ENCODE data around the gene B3GNT2. TPM values are rescaled to one million over a fixed set of nuclear protein-coding genes. Genes with fewer than 3 reads are reported as not detected.

The B3GNT2 gene
- total and polyA plus RNA-seq, 2 of the 4 experiments (the other 2 are of a cell fraction): 5.0 to 11.1 TPM

- 80% methylated on average over 1 of the region's 5 CpGs; no CpG with 5 or more reads in 1 of the 2 experiments for WGBS, 2 experiments (ENCODE audit: extremely low coverage in 2 of 2, insufficient read length in 1 of 2)
- POLR2A ChIA-PET (ENCODE audit: unreplicated experiment): no interaction called here
- no peak overlapping the region for H2AK9ac ChIP-seq (replicated peaks; ENCODE audit: low read depth, low read length, poor library complexity)
- H3K4ac ChIP-seq (ENCODE audit: low read depth, low read length): no peak overlapping the region
- H3K9me3 ChIP-seq (ENCODE audit: control insufficient read depth, insufficient read depth, low read length): peaks cover 3% of the 10 kb centered on the region; the same call in 1 of the 2 replicates
- CTCF ChIA-PET: no interaction called here
- H2BK20ac ChIP-seq (ENCODE audit: low read depth, low read length): no peak overlapping the region
- H4K20me1 ChIP-seq (ENCODE audit: insufficient read depth, low read length): peaks cover 20% of the 10 kb centered on the region
- H3K56ac ChIP-seq (ENCODE audit: extremely low read depth, insufficient read depth, low read length): no peak overlapping the region
- dilution Hi-C loops (cut with HindIII; ENCODE audit: low sequenced_read_pairs, unreplicated experiment) (no loop called here), intact Hi-C loops (cut with micrococcal nuclease) (no loop called here), in situ Hi-C loops (cut with MboI; ENCODE audit: low sequenced_read_pairs) (no loop called here)
- no peak overlapping the region for H2BK15ac ChIP-seq (ENCODE audit: low read depth, low read length)
- no peak overlapping the region for H3K23ac ChIP-seq (ENCODE audit: low read depth, low read length)
- TF ChIP-seq RCOR1 (IDR thresholded peaks at IDR 0.05; ENCODE audit: insufficient replicate concordance, low read length) (no peak), SMC3 (IDR thresholded peaks at IDR 0.05; ENCODE audit: low read depth, low read length) (no peak), CHD1 (IDR thresholded peaks at IDR 0.05; ENCODE audit: low read depth, low read length) (no peak), MXI1 (IDR thresholded peaks at IDR 0.05; ENCODE audit: borderline replicate concordance, low read depth, low read length) (no peak), FOS (IDR thresholded peaks at IDR 0.05; ENCODE audit: low read depth, low read length) (no peak), POLR2A (IDR thresholded peaks at IDR 0.05; ENCODE audit: low read depth, low read length) (no peak), CEBPB (IDR thresholded peaks at IDR 0.05; ENCODE audit: low read depth, low read length) (no peak)
- TF ChIP-seq, protein P1, sequence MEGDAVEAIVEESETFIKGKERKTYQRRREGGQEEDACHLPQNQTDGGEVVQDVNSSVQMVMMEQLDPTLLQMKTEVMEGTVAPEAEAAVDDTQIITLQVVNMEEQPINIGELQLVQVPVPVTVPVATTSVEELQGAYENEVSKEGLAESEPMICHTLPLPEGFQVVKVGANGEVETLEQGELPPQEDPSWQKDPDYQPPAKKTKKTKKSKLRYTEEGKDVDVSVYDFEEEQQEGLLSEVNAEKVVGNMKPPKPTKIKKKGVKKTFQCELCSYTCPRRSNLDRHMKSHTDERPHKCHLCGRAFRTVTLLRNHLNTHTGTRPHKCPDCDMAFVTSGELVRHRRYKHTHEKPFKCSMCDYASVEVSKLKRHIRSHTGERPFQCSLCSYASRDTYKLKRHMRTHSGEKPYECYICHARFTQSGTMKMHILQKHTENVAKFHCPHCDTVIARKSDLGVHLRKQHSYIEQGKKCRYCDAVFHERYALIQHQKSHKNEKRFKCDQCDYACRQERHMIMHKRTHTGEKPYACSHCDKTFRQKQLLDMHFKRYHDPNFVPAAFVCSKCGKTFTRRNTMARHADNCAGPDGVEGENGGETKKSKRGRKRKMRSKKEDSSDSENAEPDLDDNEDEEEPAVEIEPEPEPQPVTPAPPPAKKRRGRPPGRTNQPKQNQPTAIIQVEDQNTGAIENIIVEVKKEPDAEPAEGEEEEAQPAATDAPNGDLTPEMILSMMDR (conservative IDR thresholded peaks at IDR 0.05; ENCODE audit: low read depth, low read length): no peak
- H2AFZ ChIP-seq (replicated peaks; ENCODE audit: low read length, poor library complexity): no peak overlapping the region
- no peak overlapping the region for H3K4me3 ChIP-seq (ENCODE audit: insufficient read depth, low read depth, low read length)
- H3K9ac ChIP-seq (ENCODE audit: low read depth, low read length): no peak overlapping the region
- H2BK120ac ChIP-seq (ENCODE audit: low read depth, low read length): no peak overlapping the region
- no peak overlapping the region for H2AK5ac ChIP-seq (ENCODE audit: low read depth, low read length)
- no peak overlapping the region for H3K27ac ChIP-seq (ENCODE audit: insufficient read depth, low read length)
- no peaks in the 10 kb centered on the region for H3K36me3 ChIP-seq (ENCODE audit: control insufficient read depth, insufficient read depth, low read length)
- no TSS peak for BruUV-seq (replicated peaks)
- ATAC-seq (ENCODE audit: low read depth) (no peak), DNase-seq (no peak)
- H4K5ac ChIP-seq (ENCODE audit: low read depth, low read length): no peak overlapping the region
- H2BK5ac ChIP-seq (ENCODE audit: low read depth, low read length, poor library complexity, severe bottlenecking): no peak overlapping the region
- peaks cover 3% of the 10 kb centered on the region; the same call in 1 of the 2 replicates for H3K9me1 ChIP-seq (ENCODE audit: insufficient read depth, low read length)
- H3K4me1 ChIP-seq (ENCODE audit: control insufficient read depth, insufficient read depth, low read length): no peaks in the 10 kb centered on the region
- H3K4me2 ChIP-seq (ENCODE audit: low read depth, low read length): no peak overlapping the region
- no peak overlapping the region for H3K18ac ChIP-seq (ENCODE audit: low read depth, low read length)
- no peak overlapping the region for H4K8ac ChIP-seq (ENCODE audit: low read depth in 2 of 2, low read length in 2 of 2)
- H3K79me1 ChIP-seq (ENCODE audit: low read depth in 1 of 2, low read length in 2 of 2): peaks cover 27 to 47% of the 10 kb centered on the region in 2 experiments
- H4K91ac ChIP-seq (ENCODE audit: insufficient read depth, low read depth, low read length): no peak overlapping the region
- no peak overlapping the region for H3K14ac ChIP-seq (replicated peaks; ENCODE audit: low read depth, low read length)
- no peaks in the 10 kb centered on the region for H3K27me3 ChIP-seq (ENCODE audit: control insufficient read depth, insufficient read depth, low read length)
Observed at GRCh38 chr2:62208758-62209114, 12.8 kb downstream of the B3GNT2 start.
